Measurements from ENCODE around the gene AFMID. TPM values are rescaled to one million over a fixed set of nuclear protein-coding genes. Genes with fewer than 3 reads are reported as not detected.
"Not testable (repeated sequence)": the region's sequence is repeated elsewhere in the genome, so short reads cannot be mapped to it uniquely, and the experiment has no call there.

Gene AFMID
- total RNA-seq = 23.0 TPM

GRCh38 chr17:78186692-78187595 is at the start of gene AFMID, which contains the start of gene TK1:
TSS of gene AFMID (plus strand) at chr17:78187362. CDS start at chr17:78187371, 9 bp downstream.
TSS of gene TK1 (minus strand) at chr17:78187052. CDS start at chr17:78186994, 58 bp downstream.
- H3K4me1 ChIP-seq (ENCODE audit: control insufficient read depth in 3 of 3, insufficient read depth in 3 of 3, low read length in 3 of 3) = peaks cover 9 to 17% (median 10%) of the 10 kb centered on the region in 3 donors
- peak within 1 kb of the TSS; percentile 75 to 84 (median 81) for H3K4me3 ChIP-seq (ENCODE audit: low read length in 3 of 3)
- H3K9ac ChIP-seq (ENCODE audit: low read depth in 1 of 3, low read length in 3 of 3) = peak within 1 kb of the TSS in 2 of 3 donors; percentile 62 to 77
- H3K27ac ChIP-seq (ENCODE audit: low read depth, low read length) = peak within 1 kb of the TSS; percentile 58
- H3K36me3 ChIP-seq (ENCODE audit: control insufficient read depth in 3 of 3, insufficient read depth in 3 of 3, low read length in 3 of 3) = peaks cover 0 to 5% (median 4%) of the 10 kb centered on the region in 3 donors
- H3K9me3 ChIP-seq (ENCODE audit: control insufficient read depth in 3 of 3, low read length in 3 of 3) = no peaks in the 10 kb centered on the region
- H3K27me3 ChIP-seq (ENCODE audit: control insufficient read depth in 3 of 3, insufficient read depth in 3 of 3, low read length in 3 of 3) = no peaks in the 10 kb centered on the region

GRCh38 chr17:78137392-78138203 is 49.6 kb upstream of the AFMID start:
- H3K27ac ChIP-seq (ENCODE audit: low read depth, low read length) = no peak overlapping the region

GRCh38 chr17:78138204-78139060 is 48.7 kb upstream of the AFMID start:
- no peaks in the 10 kb centered on the region for H3K9me3 ChIP-seq (ENCODE audit: control insufficient read depth in 3 of 3, low read length in 3 of 3)
- H3K4me3 ChIP-seq (ENCODE audit: low read length in 3 of 3) = no peak overlapping the region
- H3K36me3 ChIP-seq (ENCODE audit: control insufficient read depth in 3 of 3, insufficient read depth in 3 of 3, low read length in 3 of 3) = no peaks in the 10 kb centered on the region
- H3K9ac ChIP-seq (ENCODE audit: low read depth in 1 of 3, low read length in 3 of 3) = no peak overlapping the region
- peaks cover 9 to 10% (median 10%) of the 10 kb centered on the region in 3 donors for H3K27me3 ChIP-seq (ENCODE audit: control insufficient read depth in 3 of 3, insufficient read depth in 3 of 3, low read length in 3 of 3)
- H3K27ac ChIP-seq (ENCODE audit: low read depth, low read length) = no peak overlapping the region
- peaks cover 5 to 24% (median 12%) of the 10 kb centered on the region in 3 donors for H3K4me1 ChIP-seq (ENCODE audit: control insufficient read depth in 3 of 3, insufficient read depth in 3 of 3, low read length in 3 of 3)

More at GRCh38 chr17:78137392-78138203, 49.6 kb upstream of the AFMID start:
- Histone ChIP-seq H3K9ac (ENCODE audit: low read depth in 1 of 3, low read length in 3 of 3) (no peak overlapping the region), H3K27me3 (ENCODE audit: control insufficient read depth in 3 of 3, insufficient read depth in 3 of 3, low read length in 3 of 3) (peaks cover 9 to 14% (median 10%) of the 10 kb centered on the region in 3 donors), H3K4me3 (ENCODE audit: low read length in 3 of 3) (no peak overlapping the region), H3K9me3 (ENCODE audit: control insufficient read depth in 3 of 3, low read length in 3 of 3) (no peaks in the 10 kb centered on the region), H3K4me1 (ENCODE audit: control insufficient read depth in 3 of 3, insufficient read depth in 3 of 3, low read length in 3 of 3) (peaks cover 5 to 25% (median 12%) of the 10 kb centered on the region in 3 donors), H3K36me3 (ENCODE audit: control insufficient read depth in 3 of 3, insufficient read depth in 3 of 3, low read length in 3 of 3) (no peaks in the 10 kb centered on the region)

DNA sequence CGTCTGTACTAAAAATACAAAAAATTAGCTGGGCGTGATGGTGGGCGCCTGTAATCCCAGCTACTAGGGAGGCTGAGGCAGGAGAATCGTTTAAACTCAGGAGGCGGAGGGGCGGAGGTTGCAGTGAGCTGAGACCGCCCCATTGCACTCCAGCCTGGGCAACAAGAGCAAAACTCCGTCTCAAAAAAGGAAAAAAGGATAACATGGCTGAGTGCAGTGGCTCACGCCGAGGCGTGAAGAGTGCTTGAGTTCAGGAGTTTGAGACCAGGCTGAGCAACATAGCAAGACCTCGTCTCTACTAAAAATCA is 47.3 kb upstream of the AFMID start:
- peaks cover 16 to 30% (median 21%) of the 10 kb centered on the region in 3 donors for H3K4me1 ChIP-seq (ENCODE audit: control insufficient read depth in 3 of 3, insufficient read depth in 3 of 3, low read length in 3 of 3)
- H3K36me3 ChIP-seq (ENCODE audit: control insufficient read depth in 3 of 3, insufficient read depth in 3 of 3, low read length in 3 of 3); H3K27ac ChIP-seq (ENCODE audit: low read depth, low read length); H3K27me3 ChIP-seq (ENCODE audit: control insufficient read depth in 3 of 3, insufficient read depth in 3 of 3, low read length in 3 of 3); H3K4me3 ChIP-seq (ENCODE audit: low read length in 3 of 3); H3K9me3 ChIP-seq (ENCODE audit: control insufficient read depth in 3 of 3, low read length in 3 of 3); H3K9ac ChIP-seq (ENCODE audit: low read depth in 1 of 3, low read length in 3 of 3): not testable (repeated sequence)

DNA sequence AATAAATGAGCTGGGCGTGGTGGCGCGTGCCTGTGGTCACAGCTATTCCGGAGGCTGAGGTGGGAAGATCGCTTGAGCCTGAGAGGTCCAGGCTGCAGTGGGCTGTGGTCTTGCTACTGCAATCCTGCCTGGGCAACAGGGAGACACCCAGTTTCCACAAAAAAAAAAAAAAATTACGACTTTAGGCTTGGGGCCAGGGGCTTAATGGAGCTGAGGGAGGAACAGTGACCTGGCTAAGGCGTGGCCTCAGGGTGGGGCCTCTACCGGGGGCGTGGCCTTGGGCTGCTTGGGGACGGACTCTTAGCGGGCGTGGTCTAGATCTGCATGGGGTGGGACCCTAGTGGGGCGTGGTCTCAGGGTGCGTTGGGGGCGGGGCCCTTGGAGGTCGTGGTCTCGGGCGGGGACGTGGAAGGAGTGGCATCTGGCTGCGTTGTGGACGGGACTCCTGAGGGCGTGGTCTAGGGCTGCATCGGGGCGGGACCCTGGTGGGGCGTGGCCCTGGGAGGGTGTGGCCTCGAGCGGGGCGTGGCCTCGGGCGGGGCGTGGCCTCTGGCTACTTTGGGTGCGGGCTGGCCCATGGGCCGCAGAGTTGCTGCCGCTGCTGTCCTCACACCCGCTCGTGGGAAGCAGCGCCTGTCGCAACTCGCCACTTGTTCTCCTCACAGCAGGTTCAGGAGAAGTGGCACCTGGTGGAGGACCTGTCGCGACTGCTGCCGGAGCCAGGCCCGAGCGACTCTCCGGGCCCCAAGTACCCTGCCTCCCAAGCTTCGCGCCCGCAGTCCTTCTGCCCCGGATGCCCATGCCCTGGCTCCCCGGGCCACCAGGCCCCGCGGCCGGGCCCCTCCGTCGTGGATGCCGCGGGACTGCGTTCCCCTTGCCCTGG is 46.8 kb upstream of the AFMID start:
- Histone ChIP-seq H3K27ac (ENCODE audit: low read depth, low read length) (no peak overlapping the region), H3K36me3 (ENCODE audit: control insufficient read depth in 3 of 3, insufficient read depth in 3 of 3, low read length in 3 of 3) (no peaks in the 10 kb centered on the region), H3K27me3 (ENCODE audit: control insufficient read depth in 3 of 3, insufficient read depth in 3 of 3, low read length in 3 of 3) (no peaks in the 10 kb centered on the region), H3K9me3 (ENCODE audit: control insufficient read depth in 3 of 3, low read length in 3 of 3) (no peaks in the 10 kb centered on the region), H3K4me3 (ENCODE audit: low read length in 3 of 3) (peak overlapping the region in 1 of 3 donors; percentile 35), H3K4me1 (ENCODE audit: control insufficient read depth in 3 of 3, insufficient read depth in 3 of 3, low read length in 3 of 3) (peaks cover 22 to 36% (median 27%) of the 10 kb centered on the region in 3 donors), H3K9ac (ENCODE audit: low read depth in 1 of 3, low read length in 3 of 3) (peak overlapping the region in 2 of 3 donors; percentile 38 to 40)

DNA sequence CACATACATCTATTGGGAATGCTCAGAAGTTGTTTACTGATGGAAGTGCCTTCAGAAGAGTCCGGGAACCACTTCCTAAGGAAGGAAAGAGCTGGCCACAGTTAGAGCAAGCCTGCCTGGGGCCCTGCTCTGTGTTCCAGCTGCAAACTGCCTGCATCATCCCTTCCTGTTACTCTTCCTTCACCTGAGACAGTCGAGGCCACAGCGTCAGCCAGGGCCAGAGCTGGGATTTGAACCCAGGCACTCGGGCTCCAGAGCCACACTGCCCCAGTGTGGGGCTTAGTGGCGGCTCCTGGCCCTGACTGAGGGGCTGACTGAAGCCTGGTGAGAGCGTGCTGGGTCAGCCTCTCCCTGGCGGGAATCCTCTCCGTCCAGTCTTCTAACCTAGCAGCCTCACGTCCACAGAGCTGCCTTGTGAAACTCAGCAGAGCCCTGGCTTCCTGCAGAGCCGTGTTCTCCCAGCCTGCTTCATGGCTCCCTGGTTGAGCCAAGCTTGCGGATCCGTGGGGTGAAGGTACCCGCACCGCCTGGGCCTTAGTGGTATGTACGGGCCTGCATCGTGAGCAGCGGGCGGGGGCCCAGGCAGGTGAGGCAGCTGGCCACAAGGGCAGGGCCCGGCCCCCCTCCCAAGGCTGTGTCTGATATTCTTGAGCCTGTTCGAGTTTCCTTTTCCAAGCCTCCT is 45.6 kb upstream of the AFMID start:
- H3K9me3 ChIP-seq (ENCODE audit: control insufficient read depth in 3 of 3, low read length in 3 of 3) = no peaks in the 10 kb centered on the region
- peaks cover 24 to 39% (median 28%) of the 10 kb centered on the region in 3 donors for H3K4me1 ChIP-seq (ENCODE audit: control insufficient read depth in 3 of 3, insufficient read depth in 3 of 3, low read length in 3 of 3)
- no peak overlapping the region for H3K4me3 ChIP-seq (ENCODE audit: low read length in 3 of 3)
- H3K9ac ChIP-seq (ENCODE audit: low read depth in 1 of 3, low read length in 3 of 3) = no peak overlapping the region
- no peaks in the 10 kb centered on the region for H3K36me3 ChIP-seq (ENCODE audit: control insufficient read depth in 3 of 3, insufficient read depth in 3 of 3, low read length in 3 of 3)
- peaks cover 0 to 1% (median 0%) of the 10 kb centered on the region in 3 donors for H3K27me3 ChIP-seq (ENCODE audit: control insufficient read depth in 3 of 3, insufficient read depth in 3 of 3, low read length in 3 of 3)
- H3K27ac ChIP-seq (ENCODE audit: low read depth, low read length) = no peak overlapping the region

GRCh38 chr17:78142119-78142861 is 44.9 kb upstream of the AFMID start:
- Histone ChIP-seq H3K9ac (ENCODE audit: low read depth in 1 of 3, low read length in 3 of 3) (no peak overlapping the region), H3K36me3 (ENCODE audit: control insufficient read depth in 3 of 3, insufficient read depth in 3 of 3, low read length in 3 of 3) (no peaks in the 10 kb centered on the region), H3K4me3 (ENCODE audit: low read length in 3 of 3) (no peak overlapping the region), H3K9me3 (ENCODE audit: control insufficient read depth in 3 of 3, low read length in 3 of 3) (no peaks in the 10 kb centered on the region), H3K27me3 (ENCODE audit: control insufficient read depth in 3 of 3, insufficient read depth in 3 of 3, low read length in 3 of 3) (peaks cover 0 to 3% (median 0%) of the 10 kb centered on the region in 3 donors), H3K27ac (ENCODE audit: low read depth, low read length) (no peak overlapping the region), H3K4me1 (ENCODE audit: control insufficient read depth in 3 of 3, insufficient read depth in 3 of 3, low read length in 3 of 3) (peaks cover 24 to 41% (median 28%) of the 10 kb centered on the region in 3 donors)

All from skeletal muscle tissue (tissue), 4 donors.